A673 (cell line): ENCODE measurements around the gene PIP5K1A. TPM values are rescaled to one million over a fixed set of nuclear protein-coding genes. Genes with fewer than 3 reads are reported as not detected.

Experiments
- BruUV-seq: library from RNA; stranded (reverse); fragments of 400-500 nt; replicated peaks from 2 replicates; lab custom pipeline; 2021; lab: Mats Ljungman, UMichigan
- CTCF ChIA-PET: fragments of 300-600 bp; sonication (Branson Sonifier 250); formaldehyde crosslinking; loops from one replicate; lab custom pipeline; 2022; ENCODE audit warnings: antibody characterized with exemption; lab: Charles Lee
- POLR2A ChIA-PET: fragments of 300-600 bp; sonication (Branson Sonifier 250); formaldehyde crosslinking; loops from one replicate; lab custom pipeline; 2022; ENCODE audit warnings: antibody characterized with exemption; ENCODE audit not compliant: low non-redundant PET; lab: Charles Lee
- DNase-seq: peaks from one replicate; pipeline ENCODE4 v3.0.0-alpha.2; 2015; ENCODE audit warnings: low spot score
- H3K27ac ChIP-seq: fragments of 200-600 bp; sonication (generic); 2 replicates; pipeline ENCODE4 v1.5.1; 2016; ENCODE audit warnings: mixed run types, low read depth, mild to moderate bottlenecking, mixed read lengths, antibody characterized with exemption, low read length; ENCODE audit not compliant: poor library complexity, severe bottlenecking
- H3K27me3 ChIP-seq: fragments of 200-600 bp; sonication (generic); replicated peaks from 2 replicates; pipeline ENCODE4 v1.6.1; 2017; ENCODE audit warnings: mixed run types, low read depth, mild to moderate bottlenecking, mixed read lengths, antibody characterized with exemption, low read length; ENCODE audit not compliant: insufficient read depth, poor library complexity
- H3K36me3 ChIP-seq: fragments of 200-600 bp; sonication (generic); 2 replicates; pipeline ENCODE4 v1.6.1; 2016; ENCODE audit warnings: mixed run types, mild to moderate bottlenecking, mixed read lengths, antibody characterized with exemption, low read length; ENCODE audit not compliant: insufficient read depth, poor library complexity, severe bottlenecking
- H3K4me1 ChIP-seq: fragments of 200-600 bp; sonication (generic); 2 replicates; pipeline ENCODE4 v1.6.1; 2017; ENCODE audit warnings: mixed run types, mild to moderate bottlenecking, mixed read lengths, antibody characterized with exemption, low read length; ENCODE audit not compliant: insufficient read depth, poor library complexity, severe bottlenecking
- H3K4me3 ChIP-seq: fragments of 200-600 bp; sonication (generic); 2 replicates; pipeline ENCODE4 v1.5.1; 2016; ENCODE audit warnings: low read depth, mixed run types, mild to moderate bottlenecking, mixed read lengths, low read length; ENCODE audit not compliant: poor library complexity, severe bottlenecking
- H3K9me3 ChIP-seq: fragments of 200-600 bp; sonication (generic); 2 replicates; pipeline ENCODE4 v1.6.1; 2016; ENCODE audit warnings: mixed run types, low read depth, mild to moderate bottlenecking, mixed read lengths, antibody characterized with exemption, low read length; ENCODE audit not compliant: poor library complexity, severe bottlenecking
- EZH2 ChIP-seq: fragments of 200-600 bp; sonication (generic); IDR thresholded peaks from 2 replicates; pipeline ENCODE4 v1.6.1; 2017; ENCODE audit warnings: borderline replicate concordance, low read depth, mild to moderate bottlenecking, mixed read lengths, antibody characterized with exemption, low read length; ENCODE audit not compliant: poor library complexity, severe bottlenecking
- intact Hi-C: fragments of 100-400 bp; cut with micrococcal nuclease; formaldehyde crosslinking; loops from one replicate; pipeline ENCODE4 v1.10.0; 2022; ENCODE audit not compliant: unreplicated experiment
- total RNA-seq: library from RNA; stranded (reverse); gene quantifications from 2 replicates; pipeline ENCODE4 v1.2.3, GENCODE V29; 2021
- TF ChIP-seq, protein P1 (sequence below): fragments of 300-800, 200-600 bp; sonication (generic); conservative IDR thresholded peaks from 2 replicates; pipeline ENCODE4 v1.5.1; 2017; ENCODE audit warnings: low read depth, mild to moderate bottlenecking, antibody characterized with exemption, low read length, moderate library complexity, mixed read lengths

Gene PIP5K1A
- total RNA-seq, 1 experiment from 2014 or later, result 115 TPM

DNA sequence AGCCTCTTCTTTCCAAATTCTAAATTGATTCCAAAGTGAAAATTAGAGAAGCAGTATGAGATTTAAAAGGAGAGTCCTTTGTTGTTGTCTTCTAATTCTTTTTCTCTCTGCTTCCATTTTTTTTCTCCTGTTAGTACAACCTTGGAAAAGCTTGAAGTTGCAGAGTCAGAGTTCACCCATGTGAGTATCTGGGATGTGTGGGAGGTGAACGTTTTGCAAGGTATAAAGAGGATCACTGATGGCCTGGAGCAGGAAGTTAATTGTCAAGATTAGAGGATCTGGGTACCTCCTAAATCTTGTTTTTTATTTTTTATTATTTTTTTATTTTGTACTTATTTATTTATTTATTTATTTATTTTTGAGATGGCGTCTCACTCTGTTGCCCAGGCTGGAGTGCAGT lies 48.4 kb downstream of the PIP5K1A start:
- intact Hi-C loops, result no loop called here
- Histone ChIP-seq H3K27me3 (no peaks in the 10 kb centered on the region), H3K36me3 (peaks cover 78% of the 10 kb centered on the region), H3K4me1 (no peaks in the 10 kb centered on the region), H3K9me3 (no peaks in the 10 kb centered on the region), H3K4me3 (no peak overlapping the region), H3K27ac (no peak overlapping the region)
- ChIA-PET POLR2A (interaction anchor here (0.6 kb wide), 1 partner anchor 76 kb away, joined by 4 read pairs; no protein-coding TSS in a partner anchor), CTCF (no interaction called here)
- TF ChIP-seq, protein P1, sequence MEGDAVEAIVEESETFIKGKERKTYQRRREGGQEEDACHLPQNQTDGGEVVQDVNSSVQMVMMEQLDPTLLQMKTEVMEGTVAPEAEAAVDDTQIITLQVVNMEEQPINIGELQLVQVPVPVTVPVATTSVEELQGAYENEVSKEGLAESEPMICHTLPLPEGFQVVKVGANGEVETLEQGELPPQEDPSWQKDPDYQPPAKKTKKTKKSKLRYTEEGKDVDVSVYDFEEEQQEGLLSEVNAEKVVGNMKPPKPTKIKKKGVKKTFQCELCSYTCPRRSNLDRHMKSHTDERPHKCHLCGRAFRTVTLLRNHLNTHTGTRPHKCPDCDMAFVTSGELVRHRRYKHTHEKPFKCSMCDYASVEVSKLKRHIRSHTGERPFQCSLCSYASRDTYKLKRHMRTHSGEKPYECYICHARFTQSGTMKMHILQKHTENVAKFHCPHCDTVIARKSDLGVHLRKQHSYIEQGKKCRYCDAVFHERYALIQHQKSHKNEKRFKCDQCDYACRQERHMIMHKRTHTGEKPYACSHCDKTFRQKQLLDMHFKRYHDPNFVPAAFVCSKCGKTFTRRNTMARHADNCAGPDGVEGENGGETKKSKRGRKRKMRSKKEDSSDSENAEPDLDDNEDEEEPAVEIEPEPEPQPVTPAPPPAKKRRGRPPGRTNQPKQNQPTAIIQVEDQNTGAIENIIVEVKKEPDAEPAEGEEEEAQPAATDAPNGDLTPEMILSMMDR, result no peak
- TF ChIP-seq EZH2, result no peak
- DNase-seq, result no peak
- no TSS peak for BruUV-seq

DNA sequence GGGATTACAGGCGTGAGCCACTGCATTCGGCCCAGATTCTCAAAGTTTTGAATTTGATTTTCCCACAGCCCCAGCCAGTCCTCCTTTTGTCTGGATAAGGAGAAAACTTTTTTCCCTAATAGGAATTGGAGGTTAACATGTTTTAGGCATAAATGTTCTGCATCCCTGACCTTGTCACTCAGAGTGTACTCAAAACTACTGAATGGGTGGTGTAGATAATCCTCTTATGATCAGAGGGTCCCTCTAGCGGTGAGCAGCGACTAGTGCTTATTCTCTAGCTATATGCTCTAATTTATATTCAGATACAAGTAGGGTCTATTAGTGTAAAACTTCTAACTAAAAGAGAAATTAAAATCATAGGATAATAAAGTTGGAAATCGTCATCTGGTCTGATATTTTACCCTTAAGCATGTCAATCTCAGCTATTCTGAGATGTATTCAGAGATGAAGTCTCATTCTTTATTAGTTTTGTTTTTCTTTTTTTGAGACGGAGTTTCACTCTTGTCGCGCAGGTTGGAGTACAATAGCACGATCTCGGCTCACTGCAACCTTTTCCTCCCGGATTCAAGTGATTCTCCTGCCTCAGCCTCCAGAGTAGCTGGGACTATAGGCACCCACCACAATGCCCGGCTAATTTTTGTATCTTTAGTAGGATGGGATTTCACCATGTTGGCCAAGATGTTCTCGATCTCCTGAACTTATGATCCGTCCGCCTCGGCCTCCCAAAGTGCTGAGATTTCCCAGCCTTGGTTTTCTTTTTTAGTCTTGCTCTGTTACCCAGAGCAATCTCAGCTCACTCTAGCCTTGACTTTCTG lies 53.5 kb downstream of the PIP5K1A start:
- TF ChIP-seq, protein P1, result peak; percentile 94
- TF ChIP-seq EZH2, result no peak
- Histone ChIP-seq H3K9me3 (no peaks in the 10 kb centered on the region), H3K36me3 (peaks cover 28% of the 10 kb centered on the region), H3K4me3 (no peak overlapping the region), H3K27me3 (no peaks in the 10 kb centered on the region), H3K27ac (peak overlapping the region; percentile 30), H3K4me1 (peaks cover 5% of the 10 kb centered on the region)
- ChIA-PET POLR2A (interaction anchor here (0.5 kb wide), 1 partner anchor 45 kb away, joined by 3 read pairs; no protein-coding TSS in a partner anchor), CTCF (interaction anchor here (0.5 to 1.2 kb wide), 6 partner anchors 28 to 230 kb away, joined by 3 to 6 read pairs (median 3); no protein-coding TSS in a partner anchor)
- no TSS peak for BruUV-seq
- DNase-seq, result peak; percentile 88
- intact Hi-C loops, result loop anchor here (1.0 to 10.0 kb wide), 2 partner anchors 54 to 157 kb away; partner anchors contain the start of gene PIP5K1A

DNA sequence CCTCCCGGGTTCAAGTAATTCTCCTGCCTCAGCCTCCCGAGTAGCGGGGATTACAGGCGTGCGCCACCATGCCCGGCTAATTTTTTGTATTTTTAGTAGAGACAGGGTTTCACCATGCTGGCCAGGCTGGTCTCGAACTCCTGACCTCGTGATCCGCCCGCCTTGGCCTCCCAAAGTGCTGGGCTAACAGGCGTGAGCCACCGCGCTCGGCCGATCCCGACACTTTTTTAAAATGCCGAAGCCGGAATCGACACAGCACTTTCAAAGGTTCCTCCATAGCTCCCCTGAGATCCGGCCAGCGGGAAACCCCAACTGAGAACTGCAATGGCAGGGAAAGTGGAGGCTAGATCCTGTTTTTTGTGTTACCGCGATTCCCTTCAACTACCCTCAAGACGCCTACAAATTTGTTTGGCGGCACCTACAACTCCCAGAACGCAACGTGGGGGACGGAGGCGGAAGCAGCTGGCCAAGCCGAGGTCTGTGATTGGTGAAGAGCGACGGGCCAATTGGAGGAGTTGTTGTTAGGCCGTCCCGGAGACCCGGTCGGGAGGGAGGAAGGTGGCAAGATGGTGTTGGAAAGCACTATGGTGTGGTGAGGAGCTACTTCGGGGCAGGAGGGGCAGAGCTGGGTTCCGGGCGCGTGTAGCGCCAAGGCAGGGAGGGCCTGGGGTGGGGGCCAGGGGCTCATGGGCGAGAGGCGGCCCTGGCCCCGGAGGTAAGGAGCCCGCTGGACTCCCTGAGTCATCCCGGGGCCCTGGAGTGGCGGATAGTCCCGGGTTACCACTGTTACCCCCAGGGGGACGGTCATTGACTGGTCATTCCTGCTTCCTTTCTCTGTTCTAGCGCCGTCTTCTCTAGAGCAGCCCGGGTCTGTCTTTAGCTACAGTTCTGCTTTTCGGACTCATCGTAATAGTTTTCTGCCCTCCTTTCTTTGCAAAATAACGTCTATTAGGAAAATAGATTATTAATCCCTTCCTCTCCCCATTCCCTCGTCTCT lies 56.2 kb downstream of the PIP5K1A start, which contains the start of gene PSMD4:
PSMD4 (plus strand) TSS at position 518 of the 997 bp plus-strand sequence; CDS start at position 567, 49 bp downstream.
- H3K9me3 ChIP-seq, result no peaks in the 10 kb centered on the region
- H3K4me3 ChIP-seq, result peak within 1 kb of the TSS; percentile 79
- no TSS peak for BruUV-seq
- no peaks in the 10 kb centered on the region for H3K27me3 ChIP-seq
- peaks cover 5% of the 10 kb centered on the region for H3K4me1 ChIP-seq
- peaks cover 5% of the 10 kb centered on the region for H3K36me3 ChIP-seq
- peak; percentile 99 for DNase-seq
- no peak for TF ChIP-seq EZH2
- TF ChIP-seq, protein P1, result no peak
- H3K27ac ChIP-seq, result peak within 1 kb of the TSS; percentile 75
- ChIA-PET CTCF (no interaction called here), POLR2A (interaction anchor here (1.2 kb wide), 1 partner anchor 27 kb away, joined by 7 read pairs; the partner anchor contains the start of gene ZNF687)
- intact Hi-C loops, result loop anchor here (10.0 kb wide), 1 partner anchor 160 kb away; no protein-coding TSS in a partner anchor
